ENCODE results near the gene SOWAHC.
"Not testable (repeated sequence)": the region's sequence is repeated elsewhere in the genome, so short reads cannot be mapped to it uniquely, and the experiment has no call there.

The SOWAHC gene

GRCh38 chr2:109615637-109616144, 1.5 kb downstream of the SOWAHC start:
- DNase-seq (ENCODE audit: low read depth) = no peak

GRCh38 chr2:109616184-109616583, 2.0 kb downstream of the SOWAHC start:
- DNase-seq (ENCODE audit: low read depth) = no peak

GRCh38 chr2:109619032-109619615, 5.0 kb downstream of the SOWAHC start:
- DNase-seq (ENCODE audit: low read depth) = no peak

- no peak for DNase-seq (ENCODE audit: low read depth)
These were observed 9.1 kb downstream of the SOWAHC start for GRCh38 chr2:109623297-109623696.

- no peak for DNase-seq (ENCODE audit: low read depth)
These were observed 9.8 kb downstream of the SOWAHC start for GRCh38 chr2:109623923-109624322.

GRCh38 chr2:109624339-109624738, 10.2 kb downstream of the SOWAHC start:
- DNase-seq (ENCODE audit: low read depth) = no peak

GRCh38 chr2:109628321-109628720, 14.2 kb downstream of the SOWAHC start:
- DNase-seq (ENCODE audit: low read depth) = not testable (repeated sequence)

- no peak for DNase-seq (ENCODE audit: low read depth)
These were observed 15.7 kb downstream of the SOWAHC start for GRCh38 chr2:109629867-109630266.

- DNase-seq (ENCODE audit: low read depth) = no peak
These were observed 16.6 kb downstream of the SOWAHC start for GRCh38 chr2:109630441-109631430.

- no peak for DNase-seq (ENCODE audit: low read depth)
These were observed 17.6 kb downstream of the SOWAHC start for GRCh38 chr2:109631741-109632140.

- DNase-seq (ENCODE audit: low read depth) = no peak
These were observed 18.1 kb downstream of the SOWAHC start for GRCh38 chr2:109632158-109632789.

- DNase-seq (ENCODE audit: low read depth) = no peak
These were observed 19.3 kb downstream of the SOWAHC start for GRCh38 chr2:109633284-109633961.

GRCh38 chr2:109635426-109636304, 21.5 kb downstream of the SOWAHC start:
- no peak for DNase-seq (ENCODE audit: low read depth)

GRCh38 chr2:109636317-109636716, 22.2 kb downstream of the SOWAHC start:
- DNase-seq (ENCODE audit: low read depth) = no peak

- no peak for DNase-seq (ENCODE audit: low read depth)
These were observed 23.8 kb downstream of the SOWAHC start for GRCh38 chr2:109637749-109638570.

- DNase-seq (ENCODE audit: low read depth) = no peak
These were observed 24.6 kb downstream of the SOWAHC start for GRCh38 chr2:109638795-109639194.

- not testable (repeated sequence) for DNase-seq (ENCODE audit: low read depth)
These were observed 25.8 kb downstream of the SOWAHC start for GRCh38 chr2:109640000-109640399.

GRCh38 chr2:109644571-109645275, 30.6 kb downstream of the SOWAHC start:
- DNase-seq (ENCODE audit: low read depth) = no peak

GRCh38 chr2:109645412-109646184, 31.4 kb downstream of the SOWAHC start:
- no peak for DNase-seq (ENCODE audit: low read depth)

Data from activated T-cell treated with anti-CD3 and anti-CD28 coated beads for 48 hours (primary cell).